AG09319 (cell line): ENCODE measurements around the gene BRS3.

Experiments used
- DNase-seq: peaks from one replicate; pipeline ENCODE4 v3.0.0-alpha.2; 2010; ENCODE audit warnings: low read depth; ENCODE audit errors: extremely low read depth
- CTCF ChIP-seq: IDR thresholded peaks from 2 replicates; pipeline ENCODE4 v1.5.1; 2011; ENCODE audit warnings: low read depth, mild to moderate bottlenecking, inconsistent platforms, low read length, moderate library complexity

Gene BRS3

GRCh38 chrX:136473663-136474062, 14.1 kb upstream of the BRS3 start:
- no peak for TF ChIP-seq CTCF
- no peak for DNase-seq

GRCh38 chrX:136475236-136475635, 12.5 kb upstream of the BRS3 start:
- DNase-seq: no peak
- TF ChIP-seq CTCF: no peak

- TF ChIP-seq CTCF: no peak
- DNase-seq: no peak
Measured at GRCh38 chrX:136476501-136476900, 11.2 kb upstream of the BRS3 start.

- no peak for TF ChIP-seq CTCF
Measured at GRCh38 chrX:136477026-136477425, 10.7 kb upstream of the BRS3 start.

GRCh38 chrX:136480383-136480782, 7.4 kb upstream of the BRS3 start:
- no peak for TF ChIP-seq CTCF
- no peak for DNase-seq

More at GRCh38 chrX:136477026-136477425, 10.7 kb upstream of the BRS3 start:
- no peak for DNase-seq

GRCh38 chrX:136488706-136489105, 959 bp downstream of the BRS3 start:
- no peak for DNase-seq
- TF ChIP-seq CTCF: no peak

- no peak for DNase-seq
- TF ChIP-seq CTCF: no peak
Measured at GRCh38 chrX:136491832-136492231, 4.1 kb downstream of the BRS3 start.
